ENCODE data around the gene HSD3B7.

- TF ChIP-seq, protein P1, sequence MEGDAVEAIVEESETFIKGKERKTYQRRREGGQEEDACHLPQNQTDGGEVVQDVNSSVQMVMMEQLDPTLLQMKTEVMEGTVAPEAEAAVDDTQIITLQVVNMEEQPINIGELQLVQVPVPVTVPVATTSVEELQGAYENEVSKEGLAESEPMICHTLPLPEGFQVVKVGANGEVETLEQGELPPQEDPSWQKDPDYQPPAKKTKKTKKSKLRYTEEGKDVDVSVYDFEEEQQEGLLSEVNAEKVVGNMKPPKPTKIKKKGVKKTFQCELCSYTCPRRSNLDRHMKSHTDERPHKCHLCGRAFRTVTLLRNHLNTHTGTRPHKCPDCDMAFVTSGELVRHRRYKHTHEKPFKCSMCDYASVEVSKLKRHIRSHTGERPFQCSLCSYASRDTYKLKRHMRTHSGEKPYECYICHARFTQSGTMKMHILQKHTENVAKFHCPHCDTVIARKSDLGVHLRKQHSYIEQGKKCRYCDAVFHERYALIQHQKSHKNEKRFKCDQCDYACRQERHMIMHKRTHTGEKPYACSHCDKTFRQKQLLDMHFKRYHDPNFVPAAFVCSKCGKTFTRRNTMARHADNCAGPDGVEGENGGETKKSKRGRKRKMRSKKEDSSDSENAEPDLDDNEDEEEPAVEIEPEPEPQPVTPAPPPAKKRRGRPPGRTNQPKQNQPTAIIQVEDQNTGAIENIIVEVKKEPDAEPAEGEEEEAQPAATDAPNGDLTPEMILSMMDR (IDR thresholded peaks at IDR 0.05), result no peak
- no peak for TF ChIP-seq POLR2A (IDR thresholded peaks at IDR 0.05)
Measured at GRCh38 chr16:31009120-31009519, 24.1 kb downstream of the HSD3B7 start.
